GM18951 (cell line): ENCODE measurements around the gene ALX3.

ENCODE experiments used
- POLR2A ChIP-seq: IDR thresholded peaks from 4 replicates; pipeline ENCODE4 v1.6.1; 2011; ENCODE audit warnings: mild to moderate bottlenecking; ENCODE audit not compliant: insufficient read length, insufficient read depth; ENCODE audit errors: extremely low read depth
- in situ Hi-C: fragments of 300-500 bp; cut with MboI; formaldehyde crosslinking; loops from one replicate; pipeline ENCODE4 v1.12.0; 2022; ENCODE audit warnings: low sequenced_read_pairs, mixed read lengths, inconsistent platforms; ENCODE audit not compliant: unreplicated experiment

ALX3 gene

DNA sequence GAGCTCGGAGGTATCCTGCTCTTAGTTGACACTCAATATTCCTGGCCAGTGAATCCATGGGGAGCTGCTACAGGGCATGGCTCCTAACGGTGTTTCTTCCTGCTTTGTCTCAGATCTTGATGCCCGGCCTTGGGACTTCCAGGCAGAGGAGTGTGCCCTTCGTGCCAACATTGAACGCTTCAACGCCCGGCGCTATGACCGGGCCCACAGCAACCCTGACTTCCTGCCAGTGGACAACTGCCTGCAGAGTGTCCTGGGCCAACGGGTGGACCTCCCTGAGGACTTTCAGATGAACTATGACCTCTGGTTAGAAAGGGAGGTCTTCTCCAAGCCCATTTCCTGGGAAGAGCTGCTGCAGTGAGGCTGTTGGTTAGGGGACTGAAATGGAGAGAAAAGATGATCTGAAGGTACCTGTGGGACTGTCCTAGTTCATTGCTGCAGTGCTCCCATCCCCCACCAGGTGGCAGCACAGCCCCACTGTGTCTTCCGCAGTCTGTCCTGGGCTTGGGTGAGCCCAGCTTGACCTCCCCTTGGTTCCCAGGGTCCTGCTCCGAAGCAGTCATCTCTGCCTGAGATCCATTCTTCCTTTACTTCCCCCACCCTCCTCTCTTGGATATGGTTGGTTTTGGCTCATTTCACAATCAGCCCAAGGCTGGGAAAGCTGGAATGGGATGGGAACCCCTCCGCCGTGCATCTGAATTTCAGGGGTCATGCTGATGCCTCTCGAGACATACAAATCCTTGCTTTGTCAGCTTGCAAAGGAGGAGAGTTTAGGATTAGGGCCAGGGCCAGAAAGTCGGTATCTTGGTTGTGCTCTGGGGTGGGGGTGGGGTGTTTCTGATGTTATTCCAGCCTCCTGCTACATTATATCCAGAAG, 16.7 kb downstream of the ALX3 start:
- no peak for TF ChIP-seq POLR2A
- in situ Hi-C loops: no loop called here

GRCh38 chr1:110051262-110051648, 19.2 kb downstream of the ALX3 start:
- TF ChIP-seq POLR2A: no peak
- in situ Hi-C loops: no loop called here

- in situ Hi-C loops: no loop called here
- TF ChIP-seq POLR2A: no peak
These were observed 19.7 kb downstream of the ALX3 start for GRCh38 chr1:110050602-110051261.

GRCh38 chr1:110049801-110050601, 20.5 kb downstream of the ALX3 start:
- no peak for TF ChIP-seq POLR2A

DNA sequence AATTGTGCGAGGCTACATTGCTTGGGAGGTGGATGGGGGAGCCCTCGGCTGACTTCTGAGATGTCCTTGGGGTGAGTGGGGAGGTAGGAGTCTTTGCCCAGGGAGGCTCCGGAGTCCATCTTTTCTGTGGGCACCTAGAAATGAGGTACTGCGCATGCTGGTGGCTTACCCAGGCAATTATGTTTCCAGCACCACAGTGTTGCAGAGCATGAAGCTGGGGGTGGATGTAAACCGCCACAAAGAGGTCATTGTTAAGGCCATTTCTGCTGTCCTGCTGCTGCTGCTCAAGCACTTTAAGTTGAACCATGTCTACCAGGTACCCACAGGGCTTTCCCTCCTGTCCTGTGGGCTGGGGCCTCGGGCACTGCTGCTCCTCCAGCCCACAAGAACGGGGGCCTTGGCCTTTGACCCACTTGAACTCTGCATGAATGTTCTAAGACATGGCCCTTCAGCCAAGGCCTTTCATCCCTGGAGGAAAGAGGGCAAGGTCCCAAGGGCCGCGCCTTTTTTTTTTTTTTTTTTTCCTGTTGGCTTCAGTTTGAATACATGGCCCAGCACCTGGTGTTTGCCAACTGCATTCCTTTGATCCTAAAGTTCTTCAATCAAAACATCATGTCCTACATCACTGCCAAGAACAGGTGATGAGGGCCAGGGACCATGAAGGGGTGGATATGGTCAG, 21.4 kb downstream of the ALX3 start:
- in situ Hi-C loops: no loop called here
- TF ChIP-seq POLR2A: no peak

More at GRCh38 chr1:110049801-110050601, 20.5 kb downstream of the ALX3 start:
- in situ Hi-C loops: no loop called here

- no peak for TF ChIP-seq POLR2A
- in situ Hi-C loops: no loop called here
These were observed 22.2 kb downstream of the ALX3 start for GRCh38 chr1:110048240-110048639.

DNA sequence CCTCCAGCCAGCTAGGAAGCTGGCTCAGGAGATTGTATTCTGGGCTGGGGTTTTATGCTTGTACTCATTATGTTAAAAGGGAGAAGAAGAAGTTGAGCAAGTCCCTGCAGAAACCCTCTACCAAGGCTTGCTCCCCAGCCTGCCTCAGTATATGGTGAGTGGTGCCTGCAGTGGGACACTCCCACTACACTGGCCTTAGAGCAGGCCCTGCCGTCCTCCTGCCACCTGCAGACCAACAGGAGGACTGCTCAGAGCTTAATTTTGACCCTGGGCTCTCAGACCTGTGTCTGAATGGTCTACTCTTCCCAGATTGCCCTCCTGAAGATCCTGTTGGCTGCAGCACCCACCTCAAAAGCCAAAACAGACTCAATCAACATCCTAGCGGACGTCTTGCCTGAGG, 23.0 kb downstream of the ALX3 start:
- in situ Hi-C loops: no loop called here
- no peak for TF ChIP-seq POLR2A

GRCh38 chr1:110043016-110043415, 27.5 kb downstream of the ALX3 start:
- TF ChIP-seq POLR2A: no peak

GRCh38 chr1:110040548-110040947, 29.9 kb downstream of the ALX3 start:
- TF ChIP-seq POLR2A: no peak
- in situ Hi-C loops: no loop called here

More at GRCh38 chr1:110043016-110043415, 27.5 kb downstream of the ALX3 start:
- in situ Hi-C loops: no loop called here

GRCh38 chr1:110039641-110040040, 30.8 kb downstream of the ALX3 start:
- TF ChIP-seq POLR2A: no peak
- in situ Hi-C loops: no loop called here

GRCh38 chr1:110038271-110038670, 32.2 kb downstream of the ALX3 start:
- in situ Hi-C loops: no loop called here
- no peak for TF ChIP-seq POLR2A

DNA sequence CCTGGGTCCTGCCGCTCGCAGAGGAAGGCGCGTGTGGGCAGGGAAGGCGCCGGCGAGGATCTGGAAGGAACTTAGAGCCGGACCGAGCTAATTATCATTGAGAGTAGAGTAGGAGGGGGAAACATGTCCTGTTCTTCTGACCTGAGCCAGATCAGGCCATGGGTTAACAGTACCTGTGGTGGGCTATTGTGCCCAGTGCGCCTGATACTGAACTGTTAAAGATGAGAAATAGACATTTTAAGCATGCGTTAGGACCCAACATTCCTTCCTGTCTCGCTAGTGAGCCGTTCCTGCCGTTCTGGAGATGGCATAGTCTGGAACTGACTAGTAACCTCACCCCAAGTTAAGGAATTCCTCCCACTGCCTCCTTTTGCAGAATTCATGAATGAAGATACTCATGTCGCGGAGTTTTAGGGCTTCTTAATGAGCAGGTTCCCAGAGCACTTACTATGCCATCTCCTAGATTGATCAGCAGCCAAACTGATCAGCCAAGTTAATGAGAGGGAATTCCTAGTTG, 35.2 kb downstream of the ALX3 start:
- in situ Hi-C loops: no loop called here

GRCh38 chr1:110034451-110035235, 35.8 kb downstream of the ALX3 start, which contains the start of gene STRIP1:
Gene STRIP1 (plus strand): TSS chr1:110034624. CDS start chr1:110034638, 14 bp downstream.
- peak; percentile 79 for TF ChIP-seq POLR2A

More for the DNA sequence above, 35.2 kb downstream of the ALX3 start:
- TF ChIP-seq POLR2A: no peak

More at GRCh38 chr1:110034451-110035235, 35.8 kb downstream of the ALX3 start, which contains the start of gene STRIP1:
- in situ Hi-C loops: no loop called here
